HG03066 (cell line): ENCODE measurements around the gene RAB33A.
A peak's percentile ranks its signal among the peaks of the same experiment; 100 is the strongest.

Experiments
- ATAC-seq: cut with Tn5 transposase; IDR thresholded peaks from one replicate; pipeline ENCODE4 v1.9.1; 2021; ENCODE audit warnings: low read depth; ENCODE audit not compliant: unreplicated experiment

RAB33A gene

GRCh38 chrX:130171446-130172126, at the start of gene RAB33A:
Gene RAB33A, plus strand, starts transcription at chrX:130171962. Its CDS starts 101 bp downstream, at chrX:130172063.
- ATAC-seq, result peak; percentile 8

- no peak for ATAC-seq
Measured at GRCh38 chrX:130124577-130124976, 47.2 kb upstream of the RAB33A start.

- no peak for ATAC-seq
Measured at GRCh38 chrX:130125091-130125874, 46.5 kb upstream of the RAB33A start.

GRCh38 chrX:130130990-130131389, 40.8 kb upstream of the RAB33A start:
- ATAC-seq, result no peak

DNA sequence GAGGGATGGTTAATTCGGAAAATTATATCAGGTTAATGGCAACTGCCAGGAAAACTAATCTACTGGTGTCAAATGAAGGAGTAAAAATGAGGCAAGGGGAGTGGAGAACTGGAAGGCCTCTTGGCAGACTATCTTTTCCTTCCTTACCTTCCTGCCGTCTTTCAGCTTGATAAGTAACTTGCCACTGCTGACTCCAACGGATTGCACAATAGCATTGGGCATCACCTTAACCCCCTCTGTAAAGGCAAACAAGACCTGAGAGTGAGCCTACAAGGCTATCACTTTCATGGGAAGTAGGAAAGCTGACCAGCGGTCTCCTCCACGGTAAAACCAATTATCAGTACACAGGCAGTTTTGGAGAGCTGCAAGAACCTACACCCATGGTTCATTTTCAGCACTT, 35.3 kb upstream of the RAB33A start:
- no peak for ATAC-seq

- no peak for ATAC-seq
Measured at GRCh38 chrX:130136961-130137360, 34.8 kb upstream of the RAB33A start.

- ATAC-seq, result no peak
Measured at GRCh38 chrX:130139474-130140201, 32.1 kb upstream of the RAB33A start.

DNA sequence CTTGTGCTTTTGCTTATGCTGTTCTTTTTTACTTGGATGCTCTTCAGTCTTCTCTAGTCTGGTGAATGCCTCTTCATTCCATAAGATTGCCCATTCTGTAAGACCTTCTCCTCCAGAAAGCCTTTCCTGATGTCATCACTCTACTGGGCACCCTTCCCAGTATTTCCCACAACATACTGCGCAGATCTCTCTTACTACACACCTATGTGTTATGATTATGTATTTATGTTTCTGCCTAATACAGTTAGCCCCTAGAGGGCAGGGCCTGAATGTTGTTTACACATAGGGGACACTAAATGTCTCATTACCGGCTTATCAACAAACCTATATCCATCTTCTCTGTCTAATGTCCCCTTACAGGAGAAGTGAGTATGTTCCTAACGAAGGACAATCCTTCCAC, 27.3 kb upstream of the RAB33A start:
- no peak for ATAC-seq

DNA sequence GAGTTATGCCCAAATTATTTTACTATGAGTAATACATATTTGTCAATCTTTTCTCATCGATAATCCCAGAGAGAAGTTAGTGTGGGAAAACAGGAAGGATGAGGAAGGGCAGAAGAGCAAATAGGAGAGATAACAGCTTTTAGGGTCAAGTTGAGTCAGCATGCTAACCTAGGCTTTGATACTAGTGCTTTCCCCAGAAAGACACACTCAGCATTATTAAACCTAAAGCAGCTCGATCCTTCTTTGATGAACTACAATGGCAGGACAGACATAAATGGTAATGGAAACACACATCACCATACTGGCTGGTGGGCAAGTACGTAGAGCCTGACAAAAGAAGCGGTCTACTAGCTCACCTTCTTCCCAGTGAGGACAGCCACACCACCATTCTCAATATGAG, 26.6 kb upstream of the RAB33A start:
- no peak for ATAC-seq

GRCh38 chrX:130147631-130148030, 24.1 kb upstream of the RAB33A start:
- ATAC-seq, result no peak

DNA sequence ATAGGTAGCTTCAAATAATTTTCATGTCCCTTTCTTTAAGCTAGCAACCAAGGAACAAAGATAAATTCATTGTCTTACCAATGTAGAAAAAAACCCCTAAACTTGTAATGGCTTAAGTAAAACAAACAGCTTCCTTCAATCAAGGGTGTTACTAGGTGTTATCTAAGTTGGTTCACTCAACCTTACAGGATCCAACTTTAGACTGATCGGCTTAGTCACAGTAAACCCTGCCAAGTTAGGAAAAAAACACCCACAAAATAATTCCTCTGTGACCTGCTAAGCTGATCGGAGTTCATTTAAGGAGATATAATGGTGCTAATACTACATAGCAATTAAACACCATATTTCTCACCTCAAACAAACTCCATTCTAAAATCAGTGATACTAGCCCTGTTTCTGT, 16.2 kb upstream of the RAB33A start:
- no peak for ATAC-seq

DNA sequence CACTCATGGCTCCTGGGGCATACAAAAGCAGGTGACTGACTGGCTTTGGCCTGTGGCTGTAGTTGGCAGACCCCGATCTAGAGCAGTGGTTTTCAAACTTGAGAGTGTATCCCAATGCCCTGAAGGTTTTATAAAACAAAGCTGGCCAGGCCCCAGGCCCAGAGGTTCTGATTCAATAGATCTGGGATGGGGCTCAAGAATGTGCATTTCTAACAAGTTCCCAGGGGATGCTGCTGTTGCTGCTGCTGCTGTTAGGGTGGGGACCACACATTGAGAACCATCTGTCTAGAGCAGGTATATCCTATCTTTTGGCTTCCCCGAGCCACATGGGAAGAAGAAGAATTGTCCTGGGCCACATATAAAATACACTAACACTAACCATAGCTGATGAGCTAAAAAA, 13.5 kb upstream of the RAB33A start:
- ATAC-seq, result no peak

GRCh38 chrX:130159776-130160175, 12.0 kb upstream of the RAB33A start:
- ATAC-seq, result no peak

- ATAC-seq, result no peak
Measured at GRCh38 chrX:130162094-130162735, 9.5 kb upstream of the RAB33A start.

GRCh38 chrX:130163398-130163797, 8.4 kb upstream of the RAB33A start:
- ATAC-seq, result no peak

DNA sequence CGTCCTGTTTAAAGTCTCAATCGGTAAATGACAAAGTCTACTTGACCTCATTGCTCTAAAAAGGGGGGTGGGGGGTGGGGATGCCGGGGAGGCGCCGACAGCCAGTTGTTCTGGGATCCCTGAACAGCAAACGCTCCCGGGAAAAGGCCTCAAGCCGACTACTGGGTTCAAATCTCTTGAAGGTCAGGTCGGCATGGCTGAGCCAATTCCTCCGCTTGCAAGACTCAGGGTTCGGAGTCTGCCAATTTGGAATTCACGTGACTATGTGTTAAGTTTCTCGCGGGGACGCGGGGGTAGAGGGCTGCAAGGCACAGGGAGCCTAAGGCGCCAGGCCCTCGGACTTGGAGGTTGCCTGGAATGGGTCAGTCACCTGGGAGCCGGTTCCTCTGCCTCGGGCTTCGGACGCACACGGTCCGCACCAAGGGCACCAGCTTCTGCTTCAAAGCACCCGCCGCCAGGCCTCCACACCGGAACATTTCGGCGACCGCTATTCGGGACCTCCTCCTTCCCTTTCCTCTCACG, 6.5 kb upstream of the RAB33A start:
- ATAC-seq, result no peak

- ATAC-seq, result peak; percentile 91
Measured at GRCh38 chrX:130165703-130166502, 5.9 kb upstream of the RAB33A start, which contains the start of gene AIFM1. Gene AIFM1, minus strand, starts transcription at chrX:130165841. Its CDS starts 185 bp downstream, at chrX:130165656.

- ATAC-seq, result no peak
Measured at GRCh38 chrX:130166503-130166777, 5.3 kb upstream of the RAB33A start.

DNA sequence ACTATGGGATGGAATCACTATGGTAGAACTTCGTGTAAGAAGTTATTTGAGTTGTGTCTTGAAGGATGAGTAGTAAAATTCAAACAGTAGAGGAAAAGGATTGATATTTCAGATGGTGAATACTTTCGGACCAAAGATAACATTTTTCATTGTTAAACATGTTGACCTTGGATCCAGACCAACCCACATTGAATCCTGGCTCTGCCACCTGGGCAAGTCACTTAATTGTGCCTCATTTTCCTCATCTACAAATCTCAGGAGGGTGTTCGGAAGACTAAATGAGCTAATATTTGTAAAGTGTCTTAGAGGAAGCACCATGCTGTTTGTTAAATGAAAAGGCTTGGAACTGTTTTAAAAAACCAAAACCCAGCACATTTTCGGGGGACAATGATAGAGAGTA, 4.7 kb upstream of the RAB33A start:
- no peak for ATAC-seq
